ENCODE results near the gene PLCB3. TPM values are rescaled to one million over a fixed set of nuclear protein-coding genes. Genes with fewer than 3 reads are reported as not detected.

The PLCB3 gene
- total RNA-seq, 1 donor from 2014 or later, result 51.3 TPM

DNA sequence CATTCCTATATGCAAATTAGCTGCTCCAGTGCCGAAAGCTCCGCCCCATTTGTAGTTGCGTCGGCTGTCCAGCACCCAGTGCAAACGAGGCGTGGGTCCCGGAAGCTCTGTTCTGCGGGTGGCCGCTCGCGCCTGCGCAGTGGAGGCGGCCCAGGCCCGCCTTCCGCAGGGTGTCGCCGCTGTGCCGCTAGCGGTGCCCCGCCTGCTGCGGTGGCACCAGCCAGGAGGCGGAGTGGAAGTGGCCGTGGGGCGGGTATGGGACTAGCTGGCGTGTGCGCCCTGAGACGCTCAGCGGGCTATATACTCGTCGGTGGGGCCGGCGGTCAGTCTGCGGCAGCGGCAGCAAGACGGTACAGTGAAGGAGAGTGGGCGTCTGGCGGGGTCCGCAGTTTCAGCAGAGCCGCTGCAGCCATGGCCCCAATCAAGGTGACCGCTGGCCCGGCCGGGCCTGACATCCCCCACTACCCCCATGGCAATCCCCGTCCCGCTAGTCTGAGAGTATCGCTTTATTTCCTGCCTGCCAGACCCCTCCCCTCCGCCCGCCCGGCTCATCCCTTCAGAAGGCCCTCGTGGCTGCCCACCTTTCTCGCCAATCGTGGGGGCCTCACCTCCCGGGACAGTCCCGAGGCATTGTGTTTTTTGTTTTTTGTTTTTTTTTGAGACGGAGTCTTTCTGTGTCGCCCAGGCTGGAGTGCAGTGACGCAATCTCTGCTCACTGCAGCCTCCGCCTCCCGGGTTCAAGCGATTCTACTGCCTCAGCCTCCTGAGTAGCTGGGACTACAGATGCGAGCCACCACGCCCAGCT, 66.8 kb downstream of the PLCB3 start, which contains the start of gene PRDX5:
Gene PRDX5, plus strand, starts transcription at position 161 of the 805 bp plus-strand sequence. Its CDS starts 95 bp downstream, at position 256.

Other genes with a start within 250 kb of the PLCB3 start
- not detected in 2 replicates for gene FLRT1, start 215.6 kb upstream of the PLCB3 start, total RNA-seq
- gene MACROD1, start 85.4 kb upstream of the PLCB3 start, total RNA-seq, result 17.5 and 32.5 TPM in 2 replicates
- 212 and 226 TPM in 2 replicates for gene STIP1, start 65.4 kb upstream of the PLCB3 start, total RNA-seq
- gene FERMT3, start 44.8 kb upstream of the PLCB3 start, total RNA-seq, result 8.1 and 22.2 TPM in 2 replicates
- 22.6 and 63.7 TPM in 2 replicates for gene TRPT1, start 25.3 kb upstream of the PLCB3 start, total RNA-seq
- gene NUDT22, start 25.3 kb upstream of the PLCB3 start, total RNA-seq, result 53.3 and 61.4 TPM in 2 replicates
- 4.3 and 7.8 TPM in 2 replicates for gene DNAJC4, start 21.0 kb upstream of the PLCB3 start, total RNA-seq
- gene VEGFB, start 16.9 kb upstream of the PLCB3 start, total RNA-seq, result 7.6 and 10.7 TPM in 2 replicates
- 41.0 and 56.8 TPM in 2 replicates for gene FKBP2, start 10.4 kb upstream of the PLCB3 start, total RNA-seq
- 264 and 362 TPM in 2 replicates for gene PPP1R14B, start 4.6 kb upstream of the PLCB3 start, total RNA-seq
- 63.1 and 68.2 TPM in 2 replicates for gene BAD, start 33.1 kb downstream of the PLCB3 start, total RNA-seq
- gene GPR137, start 34.3 kb downstream of the PLCB3 start, total RNA-seq, result 6.4 and 7.1 TPM in 2 replicates
- gene KCNK4, start 39.8 kb downstream of the PLCB3 start, total RNA-seq, result under 0.01 and 0.30 TPM in 2 replicates
- gene CATSPERZ, start 48.8 kb downstream of the PLCB3 start, total RNA-seq, result 0.61 TPM in 1 of 2 replicates, not detected in the other
- 43.6 and 52.3 TPM in 2 replicates for gene ESRRA, start 54.0 kb downstream of the PLCB3 start, total RNA-seq
- 294 and 605 TPM in 2 replicates for gene TRMT112, start 66.0 kb downstream of the PLCB3 start, total RNA-seq
- 287 and 290 TPM in 2 replicates for gene PRDX5, start 66.6 kb downstream of the PLCB3 start, total RNA-seq
- 1.3 and 1.7 TPM in 2 replicates for gene CCDC88B, start 88.7 kb downstream of the PLCB3 start, total RNA-seq
- 35.3 and 35.7 TPM in 2 replicates for gene RPS6KA4, start 107.6 kb downstream of the PLCB3 start, total RNA-seq

All from epithelial cell of umbilical artery (primary cell).